HFF-Myc (cell line): ENCODE results near the gene FBXO7.

ENCODE experiments used
- DNase-seq: peaks from one replicate; pipeline ENCODE4 v3.0.0-alpha.2; 2011; ENCODE audit warnings: low read depth; ENCODE audit errors: extremely low read depth
- H3K4me3 ChIP-seq: replicated peaks from 2 replicates; pipeline ENCODE4 v1.5.1; 2011; ENCODE audit warnings: low read depth, mild to moderate bottlenecking, control low read depth, low read length
- TF ChIP-seq, protein P1 (sequence below): IDR thresholded peaks from 2 replicates; pipeline ENCODE4 v1.5.1; 2012; ENCODE audit warnings: mild to moderate bottlenecking, low read depth, low read length, control low read depth; ENCODE audit errors: missing control alignments

FBXO7 gene

DNA sequence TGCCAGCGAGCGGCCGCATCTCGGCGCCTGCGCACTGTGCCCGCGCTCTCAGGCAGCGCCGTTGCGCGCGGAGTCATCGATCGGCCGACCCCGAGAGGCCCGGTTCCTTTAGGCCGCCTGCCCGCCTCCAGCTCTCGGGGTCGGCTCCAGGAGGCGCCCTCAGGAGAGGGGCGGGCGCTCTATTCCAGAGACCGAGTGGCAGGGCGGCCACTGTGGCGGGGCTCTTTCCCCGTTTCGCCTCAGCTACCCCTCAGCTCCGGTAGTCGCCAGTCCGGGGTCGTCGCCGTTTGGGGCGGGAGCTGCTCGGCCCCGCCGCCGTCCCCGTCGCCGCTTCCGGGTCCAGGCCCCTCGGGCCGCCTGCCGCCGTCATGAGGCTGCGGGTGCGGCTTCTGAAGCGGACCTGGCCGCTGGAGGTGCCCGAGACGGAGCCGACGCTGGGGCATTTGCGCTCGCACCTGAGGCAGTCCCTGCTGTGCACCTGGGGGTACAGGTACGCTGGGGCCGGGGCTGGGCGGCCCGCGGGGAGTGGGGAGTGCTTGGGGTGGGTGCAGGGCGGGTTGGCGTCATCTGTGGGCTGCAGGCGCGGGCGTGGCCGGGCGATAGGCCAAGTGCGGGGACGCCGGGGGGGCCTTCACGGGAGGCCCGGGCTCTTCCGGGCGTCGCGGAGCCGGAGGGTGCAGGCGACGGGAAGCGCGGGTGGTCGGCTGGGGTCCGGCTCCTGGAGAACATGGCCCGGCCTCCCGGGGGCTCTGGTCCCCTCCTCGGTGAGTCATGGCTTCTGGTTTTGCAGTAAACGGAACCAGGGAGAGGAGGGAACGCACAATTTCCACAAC is at the start of gene FBXO7:
Gene FBXO7, plus strand, starts transcription at position 177 of the 833 bp plus-strand sequence. Its CDS starts 192 bp downstream, at position 369.
- TF ChIP-seq, protein P1, sequence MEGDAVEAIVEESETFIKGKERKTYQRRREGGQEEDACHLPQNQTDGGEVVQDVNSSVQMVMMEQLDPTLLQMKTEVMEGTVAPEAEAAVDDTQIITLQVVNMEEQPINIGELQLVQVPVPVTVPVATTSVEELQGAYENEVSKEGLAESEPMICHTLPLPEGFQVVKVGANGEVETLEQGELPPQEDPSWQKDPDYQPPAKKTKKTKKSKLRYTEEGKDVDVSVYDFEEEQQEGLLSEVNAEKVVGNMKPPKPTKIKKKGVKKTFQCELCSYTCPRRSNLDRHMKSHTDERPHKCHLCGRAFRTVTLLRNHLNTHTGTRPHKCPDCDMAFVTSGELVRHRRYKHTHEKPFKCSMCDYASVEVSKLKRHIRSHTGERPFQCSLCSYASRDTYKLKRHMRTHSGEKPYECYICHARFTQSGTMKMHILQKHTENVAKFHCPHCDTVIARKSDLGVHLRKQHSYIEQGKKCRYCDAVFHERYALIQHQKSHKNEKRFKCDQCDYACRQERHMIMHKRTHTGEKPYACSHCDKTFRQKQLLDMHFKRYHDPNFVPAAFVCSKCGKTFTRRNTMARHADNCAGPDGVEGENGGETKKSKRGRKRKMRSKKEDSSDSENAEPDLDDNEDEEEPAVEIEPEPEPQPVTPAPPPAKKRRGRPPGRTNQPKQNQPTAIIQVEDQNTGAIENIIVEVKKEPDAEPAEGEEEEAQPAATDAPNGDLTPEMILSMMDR, result peak; percentile 25
- peak within 1 kb of the TSS; percentile 80 for H3K4me3 ChIP-seq
- DNase-seq, result peak; percentile 66

DNA sequence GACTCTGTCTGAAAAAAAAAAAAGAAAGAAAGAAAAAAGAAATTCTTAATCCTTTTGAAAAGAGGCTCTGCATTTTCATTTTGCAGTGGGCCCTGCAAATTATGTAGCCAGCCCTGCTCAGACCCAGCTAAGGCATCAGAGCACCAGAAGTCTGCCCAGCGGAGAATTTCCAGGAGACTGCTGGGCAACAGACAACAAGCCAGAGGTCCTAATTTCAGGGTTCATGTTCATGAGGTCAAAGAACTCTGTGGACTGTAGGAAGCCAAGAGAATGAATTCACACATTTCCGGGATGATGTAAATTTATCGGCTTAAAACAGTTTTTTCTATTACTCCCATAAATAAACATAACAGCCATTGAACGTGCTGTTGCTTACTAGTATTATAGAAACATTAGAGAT is 47.7 kb upstream of the FBXO7 start:
- TF ChIP-seq, protein P1, result no peak
- no peak for DNase-seq
- H3K4me3 ChIP-seq, result no peak overlapping the region

DNA sequence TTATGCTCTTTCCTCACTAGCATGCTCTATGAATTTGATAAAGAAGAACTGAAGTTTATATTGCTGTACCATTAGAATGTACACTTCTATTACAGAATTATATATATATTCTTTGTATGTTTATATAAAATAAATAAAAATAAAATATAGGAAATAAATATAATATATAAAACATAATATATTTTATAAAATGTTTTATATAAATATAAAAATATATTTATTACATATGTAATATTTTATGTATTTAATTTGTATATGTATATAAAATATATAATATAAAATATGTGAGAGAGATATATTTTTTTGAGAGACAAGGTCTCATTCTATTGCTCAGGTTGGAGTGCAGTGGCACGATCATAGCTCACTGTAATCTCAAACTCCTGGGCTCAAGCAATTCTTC is 44.3 kb upstream of the FBXO7 start:
- no peak overlapping the region for H3K4me3 ChIP-seq
- TF ChIP-seq, protein P1, result no peak
- no peak for DNase-seq

DNA sequence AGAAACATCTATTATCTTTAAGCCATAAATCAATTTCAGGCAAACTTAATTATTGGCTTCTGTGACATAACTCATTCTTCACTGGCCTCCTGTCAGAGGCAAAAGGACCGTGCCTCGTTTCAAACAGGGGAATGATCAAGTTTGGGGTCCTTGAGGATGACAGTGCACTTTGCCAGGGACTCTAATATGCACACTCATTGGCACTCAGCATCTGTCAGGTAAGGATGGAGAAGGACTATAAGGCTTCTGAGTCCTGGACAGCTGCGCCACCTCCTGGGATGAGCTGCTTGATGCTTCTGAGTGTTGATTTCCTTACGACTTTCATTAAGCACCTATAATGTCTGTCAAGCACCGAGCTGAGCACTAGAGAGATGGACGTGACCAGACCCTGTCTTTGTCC is 30.5 kb upstream of the FBXO7 start:
- TF ChIP-seq, protein P1, result peak; percentile 7
- no peak overlapping the region for H3K4me3 ChIP-seq
- no peak for DNase-seq

DNA sequence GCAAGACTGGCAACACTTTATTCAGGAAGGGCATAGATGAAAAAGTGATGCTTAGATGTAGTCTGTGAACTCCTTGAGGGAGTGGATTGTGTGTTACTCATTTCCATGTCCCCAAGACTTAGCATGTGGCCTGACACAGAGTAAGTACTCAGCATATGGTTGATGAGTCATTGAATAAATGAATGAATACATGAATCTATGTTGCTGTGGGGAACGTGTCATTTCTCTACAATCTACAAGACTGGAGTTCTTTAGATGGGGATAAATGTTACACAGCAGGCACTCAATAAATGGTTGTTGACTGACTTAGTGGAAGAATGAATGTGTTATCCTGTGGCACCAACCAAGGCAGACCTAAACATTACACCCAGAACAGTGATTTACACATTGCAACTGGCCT is 28.3 kb upstream of the FBXO7 start:
- DNase-seq, result no peak
- TF ChIP-seq, protein P1, result no peak
- H3K4me3 ChIP-seq, result no peak overlapping the region

DNA sequence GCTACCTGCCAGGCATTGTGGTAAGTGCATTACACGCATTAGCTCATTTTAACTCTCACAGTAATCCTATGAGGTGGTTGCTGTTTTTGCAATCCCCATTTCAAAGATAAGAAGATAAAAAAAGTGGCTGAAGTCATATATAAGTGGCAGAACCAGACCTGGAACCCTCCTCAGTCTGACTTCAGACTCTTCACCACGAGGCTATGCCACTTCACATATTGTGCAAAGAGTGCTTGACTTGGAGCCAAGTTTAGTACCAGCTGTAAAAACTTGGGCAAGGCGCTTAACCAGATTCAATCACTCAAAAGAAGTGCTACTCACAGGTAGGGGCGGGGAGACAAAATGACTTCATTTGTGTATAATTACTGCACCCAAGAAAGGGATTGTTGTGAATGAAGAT is 25.6 kb upstream of the FBXO7 start:
- no peak for DNase-seq
- no peak overlapping the region for H3K4me3 ChIP-seq
- TF ChIP-seq, protein P1, result no peak

DNA sequence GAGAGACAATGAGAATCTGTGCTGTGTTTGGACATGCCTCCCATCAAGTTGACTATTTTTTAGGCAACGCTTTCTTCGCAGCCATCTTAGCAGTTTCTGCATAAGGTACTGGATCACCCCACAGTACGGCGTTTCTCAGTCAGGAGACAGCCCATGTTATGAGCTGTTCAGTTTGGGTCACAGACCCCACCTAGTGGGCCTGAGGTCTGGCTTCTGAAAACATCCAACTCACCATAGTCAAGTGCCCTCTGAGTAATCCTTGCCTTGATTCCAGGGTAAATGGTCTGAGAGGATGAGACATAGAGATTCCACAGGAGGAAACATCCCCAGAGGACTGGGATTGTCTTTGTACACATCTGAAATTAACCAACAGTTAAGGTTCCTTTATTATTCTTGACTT is 17.6 kb upstream of the FBXO7 start:
- DNase-seq, result no peak
- H3K4me3 ChIP-seq, result no peak overlapping the region
- TF ChIP-seq, protein P1, result no peak
